ENCODE data around the gene SERINC3.

Gene SERINC3

DNA sequence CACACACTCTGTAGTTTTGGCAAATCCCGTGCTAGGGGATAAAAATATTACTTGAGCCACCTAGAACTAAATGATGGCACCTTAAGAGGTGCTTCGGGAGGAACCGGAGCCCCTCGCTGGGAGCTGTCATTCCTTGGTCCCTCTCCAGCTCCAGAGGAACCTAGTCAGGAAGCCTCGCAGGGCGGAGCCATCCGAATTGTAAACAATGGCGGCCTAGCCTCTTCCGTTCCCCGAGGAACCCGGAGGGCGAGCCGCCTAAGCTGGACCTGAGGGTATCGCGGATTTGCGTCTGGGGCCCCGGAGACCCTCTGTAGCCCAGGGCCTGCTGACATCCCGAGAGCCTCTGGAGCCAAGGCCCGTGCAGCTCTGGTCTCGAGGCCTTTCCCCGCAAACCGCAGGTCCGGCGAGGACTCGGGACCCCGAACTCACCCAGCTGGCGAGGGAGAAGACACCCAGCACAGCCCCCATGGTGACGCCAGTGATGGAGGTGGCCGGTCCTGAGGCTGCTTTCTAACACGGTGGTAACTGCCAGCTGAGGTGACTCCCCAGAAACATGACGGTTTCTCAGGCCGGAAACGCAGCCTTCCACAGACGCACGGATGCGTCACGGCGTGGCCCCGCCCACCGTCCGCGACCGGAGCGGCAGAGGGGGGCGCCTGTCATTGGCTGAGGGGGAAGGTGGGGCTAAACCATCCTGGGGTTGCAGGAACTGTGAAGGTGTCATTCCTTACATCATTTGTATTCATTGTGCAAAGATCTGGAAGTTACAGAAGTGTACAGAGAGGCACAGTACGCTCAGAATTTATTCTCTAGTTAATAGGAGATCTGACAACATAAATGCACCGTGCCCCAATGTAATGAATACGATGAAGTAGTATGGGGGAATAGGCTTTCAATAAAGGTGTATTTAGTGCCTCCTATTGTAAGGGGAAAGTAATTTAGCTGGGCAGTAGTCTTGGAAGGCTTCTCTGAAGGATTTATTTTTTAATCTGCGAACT lies at the start of gene SERINC3:
TSS of gene SERINC3 (minus strand) at position 587 of the 998 bp plus-strand sequence. CDS start at position 468, 119 bp downstream.
- H3K27me3 ChIP-seq (ENCODE audit: insufficient read depth, low read depth, severe bottlenecking): no peaks in the 10 kb centered on the region
- peak within 1 kb of the TSS; percentile 99 for H3K4me3 ChIP-seq (ENCODE audit: low read depth, low read length)
- peak; percentile 93 for DNase-seq
- TF ChIP-seq, protein P1, sequence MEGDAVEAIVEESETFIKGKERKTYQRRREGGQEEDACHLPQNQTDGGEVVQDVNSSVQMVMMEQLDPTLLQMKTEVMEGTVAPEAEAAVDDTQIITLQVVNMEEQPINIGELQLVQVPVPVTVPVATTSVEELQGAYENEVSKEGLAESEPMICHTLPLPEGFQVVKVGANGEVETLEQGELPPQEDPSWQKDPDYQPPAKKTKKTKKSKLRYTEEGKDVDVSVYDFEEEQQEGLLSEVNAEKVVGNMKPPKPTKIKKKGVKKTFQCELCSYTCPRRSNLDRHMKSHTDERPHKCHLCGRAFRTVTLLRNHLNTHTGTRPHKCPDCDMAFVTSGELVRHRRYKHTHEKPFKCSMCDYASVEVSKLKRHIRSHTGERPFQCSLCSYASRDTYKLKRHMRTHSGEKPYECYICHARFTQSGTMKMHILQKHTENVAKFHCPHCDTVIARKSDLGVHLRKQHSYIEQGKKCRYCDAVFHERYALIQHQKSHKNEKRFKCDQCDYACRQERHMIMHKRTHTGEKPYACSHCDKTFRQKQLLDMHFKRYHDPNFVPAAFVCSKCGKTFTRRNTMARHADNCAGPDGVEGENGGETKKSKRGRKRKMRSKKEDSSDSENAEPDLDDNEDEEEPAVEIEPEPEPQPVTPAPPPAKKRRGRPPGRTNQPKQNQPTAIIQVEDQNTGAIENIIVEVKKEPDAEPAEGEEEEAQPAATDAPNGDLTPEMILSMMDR (IDR thresholded peaks at IDR 0.05; ENCODE audit: low read depth, low read length): no peak
- no peaks in the 10 kb centered on the region for H3K9me3 ChIP-seq (ENCODE audit: severe bottlenecking)
- H3K27ac ChIP-seq: peak within 1 kb of the TSS; percentile 86
- H3K36me3 ChIP-seq: peaks cover 4% of the 10 kb centered on the region

DNA sequence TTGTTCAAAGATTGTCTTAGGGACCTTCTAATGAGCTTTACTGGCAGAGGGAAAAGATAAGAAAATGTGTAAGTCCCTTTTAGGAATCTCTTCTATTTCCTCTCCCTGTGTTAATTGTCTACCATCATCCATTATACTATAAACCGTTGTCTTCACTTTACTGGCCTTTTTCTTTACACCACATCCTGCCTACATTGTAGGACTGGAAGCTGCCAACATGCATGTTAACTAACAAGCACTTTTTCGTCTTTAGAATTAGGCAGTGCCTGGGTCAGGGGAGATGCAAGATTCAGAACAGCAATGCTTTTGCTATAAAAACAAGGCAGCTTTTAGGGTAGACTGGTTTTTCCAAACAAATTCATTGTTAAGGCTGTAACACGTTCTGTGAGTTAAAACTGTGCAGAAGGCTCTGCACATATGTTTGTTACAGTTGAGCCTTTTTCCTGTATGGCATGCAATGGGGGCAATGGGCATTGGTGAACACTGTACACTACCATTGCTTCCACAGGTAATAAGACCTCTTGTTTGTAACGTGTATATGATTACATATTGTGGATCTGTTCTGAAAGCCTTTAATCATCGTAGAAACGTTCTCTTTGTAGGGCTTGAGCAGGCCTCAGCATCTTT lies 49.6 kb upstream of the SERINC3 start:
- Histone ChIP-seq H3K9me3 (ENCODE audit: severe bottlenecking) (no peaks in the 10 kb centered on the region), H3K4me3 (ENCODE audit: low read depth, low read length) (no peak overlapping the region), H3K27me3 (ENCODE audit: insufficient read depth, low read depth, severe bottlenecking) (no peaks in the 10 kb centered on the region), H3K27ac (no peak overlapping the region), H3K36me3 (no peaks in the 10 kb centered on the region)
- no peak for DNase-seq
- TF ChIP-seq, protein P1 (IDR thresholded peaks at IDR 0.05; ENCODE audit: low read depth, low read length): no peak

DNA sequence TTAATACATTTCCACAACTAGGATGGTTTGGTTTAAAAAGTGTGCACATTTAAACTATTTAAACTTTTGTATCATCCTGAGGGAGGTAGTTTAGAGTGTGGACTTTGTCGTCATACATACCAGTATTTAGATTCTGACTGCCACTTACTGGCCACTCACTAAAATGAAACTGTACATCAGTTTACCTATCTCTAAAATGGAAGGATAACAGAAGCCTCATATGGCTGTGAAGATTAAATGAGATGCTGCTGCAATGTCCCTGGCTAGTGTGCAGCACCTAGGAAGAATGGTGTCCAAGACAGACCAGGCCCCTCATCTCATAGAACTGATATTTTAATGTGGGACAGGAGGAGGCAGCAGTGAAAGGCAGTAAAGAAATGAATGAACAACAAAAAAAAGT lies 48.5 kb upstream of the SERINC3 start:
- Histone ChIP-seq H3K27ac (no peak overlapping the region), H3K36me3 (no peaks in the 10 kb centered on the region), H3K27me3 (ENCODE audit: insufficient read depth, low read depth, severe bottlenecking) (no peaks in the 10 kb centered on the region), H3K4me3 (ENCODE audit: low read depth, low read length) (no peak overlapping the region), H3K9me3 (ENCODE audit: severe bottlenecking) (no peaks in the 10 kb centered on the region)
- DNase-seq: no peak
- TF ChIP-seq, protein P1 (IDR thresholded peaks at IDR 0.05; ENCODE audit: low read depth, low read length): no peak

DNA sequence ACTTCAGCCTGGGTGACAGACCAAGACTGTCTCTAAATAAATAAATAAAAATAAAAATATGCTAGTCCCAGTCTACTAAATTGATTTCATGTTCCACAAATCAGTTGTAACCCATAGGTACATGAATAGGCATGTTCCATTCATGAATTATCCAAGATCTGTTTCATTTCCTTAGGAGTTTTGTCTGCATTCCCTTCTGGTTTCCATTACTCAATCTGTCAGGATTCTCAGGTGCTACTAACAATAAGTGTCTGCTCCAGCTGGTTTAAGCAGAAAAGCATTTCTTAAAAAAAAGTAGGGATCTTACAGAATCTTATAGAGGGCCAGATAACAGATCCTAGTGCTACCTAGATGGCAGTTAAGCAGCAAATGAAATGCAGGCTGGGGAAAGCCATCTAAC lies 44.9 kb upstream of the SERINC3 start:
- Histone ChIP-seq H3K36me3 (no peaks in the 10 kb centered on the region), H3K9me3 (ENCODE audit: severe bottlenecking) (no peaks in the 10 kb centered on the region), H3K27ac (no peak overlapping the region), H3K27me3 (ENCODE audit: insufficient read depth, low read depth, severe bottlenecking) (no peaks in the 10 kb centered on the region), H3K4me3 (ENCODE audit: low read depth, low read length) (no peak overlapping the region)
- no peak for DNase-seq
- TF ChIP-seq, protein P1 (IDR thresholded peaks at IDR 0.05; ENCODE audit: low read depth, low read length): no peak

DNA sequence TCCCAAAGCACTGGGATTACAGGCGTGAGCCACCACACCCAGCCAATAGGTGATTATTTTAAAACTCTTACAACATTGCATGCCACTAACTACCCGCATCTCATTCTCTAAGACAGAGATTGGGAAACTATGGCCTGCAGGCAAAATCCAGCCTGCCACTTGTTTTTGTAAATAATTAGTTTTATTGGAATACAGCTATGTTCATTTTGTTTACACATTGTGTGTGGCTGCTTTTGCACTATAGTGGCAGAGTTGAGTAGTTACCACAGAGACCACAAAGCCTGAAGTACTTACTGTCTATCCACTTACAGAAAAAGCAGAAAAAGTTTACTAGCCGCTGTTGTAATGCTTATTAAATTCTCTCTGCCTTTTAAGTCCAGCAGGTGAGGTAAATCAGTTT lies 44.1 kb upstream of the SERINC3 start:
- TF ChIP-seq, protein P1 (IDR thresholded peaks at IDR 0.05; ENCODE audit: low read depth, low read length): no peak
- DNase-seq: no peak
- no peaks in the 10 kb centered on the region for H3K9me3 ChIP-seq (ENCODE audit: severe bottlenecking)
- no peaks in the 10 kb centered on the region for H3K36me3 ChIP-seq
- no peak overlapping the region for H3K4me3 ChIP-seq (ENCODE audit: low read depth, low read length)
- H3K27me3 ChIP-seq (ENCODE audit: insufficient read depth, low read depth, severe bottlenecking): no peaks in the 10 kb centered on the region
- no peak overlapping the region for H3K27ac ChIP-seq
